SK-N-MC (cell line): Measurements from ENCODE around the gene P3R3URF.

Experiments
- EZH2 ChIP-seq: fragments of 200-600 bp; sonication (generic); IDR thresholded peaks from one replicate; pipeline ENCODE4 v1.6.1; 2017; ENCODE audit warnings: antibody characterized with exemption
- FOXP2 ChIP-seq: optimal IDR thresholded peaks from 2 replicates; pipeline ENCODE3; 2011; ENCODE audit warnings: mild to moderate bottlenecking, moderate library complexity; ENCODE audit not compliant: insufficient read depth; ENCODE audit errors: extremely low read length, control extremely low read depth
- POLR2AphosphoS5 ChIP-seq: IDR thresholded peaks from 2 replicates; pipeline ENCODE4 v1.6.1; 2012; ENCODE audit warnings: mild to moderate bottlenecking, low read depth, low read length, borderline replicate concordance

DNA sequence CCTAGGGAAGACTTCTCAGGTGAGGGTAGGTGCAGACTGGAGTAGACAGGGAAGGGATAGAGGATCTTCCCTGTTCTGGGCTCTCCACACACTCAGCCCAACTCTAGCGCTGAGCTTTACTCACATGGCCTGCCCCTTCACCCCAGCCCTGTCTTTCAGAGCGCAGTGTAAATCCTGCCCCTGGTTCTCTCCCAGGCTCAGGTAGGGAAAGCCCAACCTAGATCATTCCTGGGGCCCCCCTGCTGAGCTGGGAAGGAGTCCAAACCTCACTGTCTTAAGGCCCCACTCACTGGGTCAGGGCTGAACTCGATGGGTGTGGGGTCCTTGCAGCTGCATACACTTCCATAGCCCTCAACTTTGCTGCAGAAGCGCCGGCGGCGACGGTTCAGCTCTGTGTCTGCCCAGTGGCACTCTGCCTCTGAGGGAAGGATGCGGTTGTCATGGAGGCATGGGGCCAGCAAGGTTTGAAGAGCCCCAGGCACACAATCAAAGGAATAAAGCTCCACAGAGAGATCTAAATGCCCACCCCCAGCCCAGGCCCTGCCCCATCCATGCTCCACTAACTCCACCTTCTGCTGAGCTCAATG, 17.8 kb upstream of the P3R3URF start:
- TF ChIP-seq POLR2AphosphoS5 (no peak), EZH2 (no peak), FOXP2 (no peak)
